H9 (cell line): Measurements from ENCODE around the gene WRAP53. TPM values are rescaled to one million over a fixed set of nuclear protein-coding genes. Genes with fewer than 3 reads are reported as not detected.

Source experiments
- DNase-seq: peaks from one replicate; pipeline ENCODE4 v3.0.0-alpha.2; 2017
- H2AFZ ChIP-seq: one replicate; pipeline ENCODE4 v1.6.1; 2013; ENCODE audit warnings: mild to moderate bottlenecking, low read length, control low read depth, moderate library complexity
- H2AK5ac ChIP-seq: 2 replicates; pipeline ENCODE4 v1.6.1; 2013; ENCODE audit warnings: low read length, control low read depth, mixed read lengths; ENCODE audit not compliant: insufficient read length
- H2BK120ac ChIP-seq: one replicate; pipeline ENCODE4 v1.6.1; 2013; ENCODE audit warnings: low read depth, mild to moderate bottlenecking, low read length, control low read depth, inconsistent platforms; ENCODE audit not compliant: poor library complexity, severe bottlenecking
- H2BK12ac ChIP-seq: 2 replicates; pipeline ENCODE4 v1.6.1; 2013; ENCODE audit warnings: low read length, control low read depth, mixed read lengths, low read depth; ENCODE audit not compliant: insufficient read length
- H2BK15ac ChIP-seq: 2 replicates; pipeline ENCODE4 v1.6.1; 2013; ENCODE audit warnings: low read depth, low read length, control low read depth
- H2BK20ac ChIP-seq: one replicate; pipeline ENCODE4 v1.6.1; 2013; ENCODE audit warnings: low read depth, mild to moderate bottlenecking, low read length, control low read depth, inconsistent platforms; ENCODE audit not compliant: poor library complexity, severe bottlenecking
- H2BK5ac ChIP-seq: 2 replicates; pipeline ENCODE4 v1.6.1; 2013; ENCODE audit warnings: low read length, control low read depth, mixed read lengths; ENCODE audit not compliant: insufficient read length
- H3K14ac ChIP-seq: 2 replicates; pipeline ENCODE4 v1.6.1; 2013; ENCODE audit warnings: low read length, control low read depth; ENCODE audit not compliant: insufficient read depth
- H3K18ac ChIP-seq: 2 replicates; pipeline ENCODE4 v1.6.1; 2013; ENCODE audit warnings: low read depth, mild to moderate bottlenecking, mixed read lengths, low read length, control low read depth; ENCODE audit not compliant: insufficient read length
- H3K23ac ChIP-seq: 2 replicates; pipeline ENCODE4 v1.6.1; 2013; ENCODE audit warnings: low read length, control low read depth, mixed read lengths, low read depth; ENCODE audit not compliant: insufficient read length
- H3K23me2 ChIP-seq: 2 replicates; pipeline ENCODE4 v1.6.1; 2013; ENCODE audit warnings: low read depth, mild to moderate bottlenecking, mixed read lengths, low read length, control low read depth; ENCODE audit not compliant: insufficient read length, poor library complexity, severe bottlenecking
- H3K27ac ChIP-seq: 2 replicates; pipeline ENCODE4 v1.5.1; 2013; ENCODE audit warnings: low read length, control low read depth, mixed read lengths, low read depth; ENCODE audit not compliant: insufficient read length
- H3K27me3 ChIP-seq: 2 replicates; pipeline ENCODE4 v1.6.1; 2013; ENCODE audit warnings: low read length, control low read depth, inconsistent platforms; ENCODE audit not compliant: insufficient read depth
- H3K4ac ChIP-seq: 2 replicates; pipeline ENCODE4 v1.6.1; 2013; ENCODE audit warnings: low read depth, mild to moderate bottlenecking, control low read depth, inconsistent platforms, low read length, moderate library complexity
- H3K4me1 ChIP-seq: 2 replicates; pipeline ENCODE4 v1.6.1; 2013; ENCODE audit warnings: low read length, control low read depth, inconsistent platforms; ENCODE audit not compliant: insufficient read depth
- H3K4me2 ChIP-seq: 2 replicates; pipeline ENCODE4 v1.6.1; 2013; ENCODE audit warnings: low read length, control low read depth, mixed read lengths; ENCODE audit not compliant: insufficient read length, insufficient read depth
- H3K56ac ChIP-seq: 2 replicates; pipeline ENCODE4 v1.6.1; 2013; ENCODE audit warnings: low read depth, mild to moderate bottlenecking, mixed read lengths, low read length, control low read depth; ENCODE audit not compliant: insufficient read length
- H3K79me1 ChIP-seq: 2 replicates; pipeline ENCODE4 v1.6.1; 2013; ENCODE audit warnings: low read depth, mild to moderate bottlenecking, moderate library complexity, low read length, control low read depth, inconsistent platforms; ENCODE audit not compliant: insufficient read depth, poor library complexity, severe bottlenecking
- H3K79me2 ChIP-seq: 2 replicates; pipeline ENCODE4 v1.6.1; 2013; ENCODE audit warnings: low read length, control low read depth, inconsistent platforms; ENCODE audit not compliant: insufficient read depth
- H3K9ac ChIP-seq: 2 replicates; pipeline ENCODE4 v1.6.1; 2013; ENCODE audit warnings: low read length, control low read depth, mixed read lengths; ENCODE audit not compliant: insufficient read length; ENCODE audit errors: extremely low read depth
- H3K9me3 ChIP-seq: one replicate; pipeline ENCODE4 v1.6.1; 2013; ENCODE audit warnings: low read depth, low read length, inconsistent platforms; ENCODE audit not compliant: control insufficient read depth
- H3T11ph ChIP-seq: one replicate; pipeline ENCODE4 v1.6.1; 2013; ENCODE audit warnings: mild to moderate bottlenecking, low read length, control low read depth, inconsistent platforms
- H4K20me1 ChIP-seq: one replicate; pipeline ENCODE4 v1.6.1; 2013; ENCODE audit not compliant: control insufficient read depth, insufficient read length, insufficient read depth
- H4K5ac ChIP-seq: 2 replicates; pipeline ENCODE4 v1.6.1; 2013; ENCODE audit warnings: low read depth, mild to moderate bottlenecking, mixed read lengths, low read length, control low read depth; ENCODE audit not compliant: insufficient read length
- H4K8ac ChIP-seq: replicated peaks from 2 replicates; pipeline ENCODE4 v1.6.1; 2013; ENCODE audit warnings: low read length, control low read depth, mixed read lengths, low read depth; ENCODE audit not compliant: insufficient read length
- H4K91ac ChIP-seq: 2 replicates; pipeline ENCODE4 v1.6.1; 2013; ENCODE audit warnings: low read depth, mild to moderate bottlenecking, moderate library complexity, mixed read lengths, low read length, control low read depth; ENCODE audit not compliant: insufficient read length
- H3K27ac Mint-ChIP-seq, 3 experiments: 2 replicates in 2 of 3; 3 replicates in 1 of 3; pipeline ENCODE4 v1.8.0; 2020 to 2021; ENCODE audit warnings: mixed read lengths in 3 of 3, mild to moderate bottlenecking in 1 of 3, moderate library complexity in 1 of 3
- H3K27me3 Mint-ChIP-seq: 2 replicates; pipeline ENCODE4 v1.8.0; 2021; ENCODE audit warnings: low read depth, mild to moderate bottlenecking, moderate library complexity, mixed read lengths
- H3K36me3 Mint-ChIP-seq, 3 experiments: 2 replicates in 2 of 3; 3 replicates in 1 of 3; pipeline ENCODE4 v1.8.0; 2020 to 2021; ENCODE audit warnings: low read depth in 3 of 3, mixed read lengths in 3 of 3; ENCODE audit not compliant: insufficient read depth in 1 of 3
- H3K4me1 Mint-ChIP-seq, 2 experiments: 2 replicates each; pipeline ENCODE4 v1.8.0; 2020; ENCODE audit warnings: mixed read lengths in 2 of 2
- H3K4me3 Mint-ChIP-seq, 2 experiments: 2 replicates in 1 of 2; 3 replicates in 1 of 2; pipeline ENCODE4 v1.8.0; 2020 to 2021; ENCODE audit warnings: mild to moderate bottlenecking in 2 of 2, mixed read lengths in 2 of 2, moderate library complexity in 1 of 2
- H3K9me3 Mint-ChIP-seq, 2 experiments: 2 replicates in 1 of 2; 3 replicates in 1 of 2; pipeline ENCODE4 v1.8.0; 2020; ENCODE audit warnings: mild to moderate bottlenecking in 2 of 2, mixed read lengths in 2 of 2, moderate library complexity in 1 of 2
- CTCF ChIP-seq: fragments of 200-600 bp; sonication (generic); conservative IDR thresholded peaks from 3 replicates; pipeline ENCODE4 v1.8.0; 2021; ENCODE audit warnings: antibody characterized with exemption, mild to moderate bottlenecking
- WGBS: extraction: QIAGEN DNeasy Blood & Tissue Kit; methylation state at CpG from one replicate; pipeline ENCODE4 v1.1.7; 2013; ENCODE audit warnings: missing lambda C conversion rate, low lambda C conversion rate, mixed read lengths; ENCODE audit not compliant: insufficient read length; ENCODE audit errors: extremely low coverage; 5-methylcytosine and 5-hydroxymethylcytosine counted together
- total RNA-seq: library from RNA; stranded (reverse); gene quantifications from 2 replicates; pipeline ENCODE4 v1.2.1, GENCODE V29; 2021

The WRAP53 gene
- total RNA-seq, 1 experiment from 2014 or later: 27.0 TPM

GRCh38 chr17:7705269-7706255 lies 17.3 kb downstream of the WRAP53 start:
- H3K4me1 ChIP-seq: no peaks in the 10 kb centered on the region; the same call in 1 of the 2 replicates
- no peak overlapping the region for H4K91ac ChIP-seq
- H3T11ph ChIP-seq: no peak overlapping the region
- no peak overlapping the region for H4K5ac ChIP-seq
- H2BK5ac ChIP-seq: no peak overlapping the region
- no peak overlapping the region for H2BK12ac ChIP-seq
- no peak for TF ChIP-seq CTCF
- no peak overlapping the region for H4K8ac ChIP-seq
- WGBS: no CpG with 5 or more reads among the region's 50 CpGs
- no peaks in the 10 kb centered on the region; the same call in 1 of the 2 replicates for H3K27me3 ChIP-seq
- H2AFZ ChIP-seq: no peak overlapping the region
- no peak overlapping the region; the same call in 1 of the 2 replicates for H2BK15ac ChIP-seq
- H3K27me3 Mint-ChIP-seq: peaks cover 31% of the 10 kb centered on the region
- H3K9me3 ChIP-seq: no peaks in the 10 kb centered on the region
- H3K56ac ChIP-seq: no peak overlapping the region
- peak overlapping the region; percentile 80 for H3K4me2 ChIP-seq
- no peaks in the 10 kb centered on the region for H4K20me1 ChIP-seq
- peaks cover 31 to 35% of the 10 kb centered on the region in 2 experiments for H3K4me1 Mint-ChIP-seq
- peak overlapping the region; percentile 75 to 87 for H3K4me3 Mint-ChIP-seq
- H3K18ac ChIP-seq: no peak overlapping the region
- peak; percentile 69 for DNase-seq
- peak overlapping the region; percentile 19 for H3K9ac ChIP-seq
- H3K23ac ChIP-seq: no peak overlapping the region
- H3K23me2 ChIP-seq: peaks cover 18% of the 10 kb centered on the region
- peaks cover 3 to 16% (median 13%) of the 10 kb centered on the region in 3 experiments; a peak in 6 of 7 replicates for H3K36me3 Mint-ChIP-seq
- no peak overlapping the region for H2BK120ac ChIP-seq
- H3K79me2 ChIP-seq: no peaks in the 10 kb centered on the region
- no peak overlapping the region for H3K4ac ChIP-seq
- H3K27ac Mint-ChIP-seq: no peak overlapping the region
- H2AK5ac ChIP-seq: no peak overlapping the region
- H3K9me3 Mint-ChIP-seq: no peaks in the 10 kb centered on the region
- no peak overlapping the region; the same call in 1 of the 2 replicates for H3K14ac ChIP-seq
- no peak overlapping the region for H3K27ac ChIP-seq
- H2BK20ac ChIP-seq: no peak overlapping the region
- no peaks in the 10 kb centered on the region for H3K79me1 ChIP-seq
